ENCODE measurements around the gene DTWD2. TPM values are rescaled to one million over a fixed set of nuclear protein-coding genes. Genes with fewer than 3 reads are reported as not detected.
"Not testable (repeated sequence)": the region's sequence is repeated elsewhere in the genome, so short reads cannot be mapped to it uniquely, and the experiment has no call there.

The DTWD2 gene
- total RNA-seq, 1 donor: 11.6 TPM

GRCh38 chr5:118882666-118883065 is 105.7 kb downstream of the DTWD2 start:
- no peaks in the 10 kb centered on the region for H4K20me1 ChIP-seq (ENCODE audit: insufficient read depth, low read length)
- H3K9me3 ChIP-seq (ENCODE audit: low read depth, low read length): no peaks in the 10 kb centered on the region
- H3K27ac ChIP-seq (ENCODE audit: low read depth, low read length): no peak overlapping the region
- no peak overlapping the region for H3K4me3 ChIP-seq (ENCODE audit: insufficient read depth, low read length)
- TF ChIP-seq CTCF (IDR thresholded peaks at IDR 0.05; ENCODE audit: extremely low read depth, low read depth, low read length): no peak
- no peaks in the 10 kb centered on the region for H3K27me3 ChIP-seq (ENCODE audit: insufficient read depth, low read length)
- DNase-seq (ENCODE audit: insufficient read length, low spot score, missing footprints): no peak
- H3K36me3 ChIP-seq (ENCODE audit: insufficient read depth, low read length): no peaks in the 10 kb centered on the region
- H3K79me2 ChIP-seq (ENCODE audit: insufficient read depth, low read length): no peaks in the 10 kb centered on the region
- H2AFZ ChIP-seq (ENCODE audit: low read length): no peak overlapping the region
- no peak overlapping the region for H3K4me2 ChIP-seq (ENCODE audit: insufficient read depth, low read length)
- no peaks in the 10 kb centered on the region for H3K4me1 ChIP-seq (ENCODE audit: insufficient read depth, low read length)

GRCh38 chr5:118876852-118877251 is 111.5 kb downstream of the DTWD2 start:
- not testable (repeated sequence) for H3K4me3 ChIP-seq (ENCODE audit: insufficient read depth, low read length); H2AFZ ChIP-seq (ENCODE audit: low read length); H3K9me3 ChIP-seq (ENCODE audit: low read depth, low read length); H3K79me2 ChIP-seq (ENCODE audit: insufficient read depth, low read length); H3K4me1 ChIP-seq (ENCODE audit: insufficient read depth, low read length); H3K4me2 ChIP-seq (ENCODE audit: insufficient read depth, low read length); DNase-seq (ENCODE audit: insufficient read length, low spot score, missing footprints); H4K20me1 ChIP-seq (ENCODE audit: insufficient read depth, low read length); H3K27me3 ChIP-seq (ENCODE audit: insufficient read depth, low read length); H3K36me3 ChIP-seq (ENCODE audit: insufficient read depth, low read length); H3K27ac ChIP-seq (ENCODE audit: low read depth, low read length)

- no peaks in the 10 kb centered on the region for H3K36me3 ChIP-seq (ENCODE audit: insufficient read depth, low read length)
- H3K9me3 ChIP-seq (ENCODE audit: low read depth, low read length): peaks cover 2% of the 10 kb centered on the region
- no peak for TF ChIP-seq CTCF (IDR thresholded peaks at IDR 0.05; ENCODE audit: extremely low read depth, low read depth, low read length)
- H3K4me1 ChIP-seq (ENCODE audit: insufficient read depth, low read length): no peaks in the 10 kb centered on the region
- no peak overlapping the region for H3K4me2 ChIP-seq (ENCODE audit: insufficient read depth, low read length)
- no peak for DNase-seq (ENCODE audit: insufficient read length, low spot score, missing footprints)
- no peak overlapping the region for H3K27ac ChIP-seq (ENCODE audit: low read depth, low read length)
- no peaks in the 10 kb centered on the region for H3K27me3 ChIP-seq (ENCODE audit: insufficient read depth, low read length)
- no peak overlapping the region for H3K4me3 ChIP-seq (ENCODE audit: insufficient read depth, low read length)
- H2AFZ ChIP-seq (ENCODE audit: low read length): no peak overlapping the region
- H3K79me2 ChIP-seq (ENCODE audit: insufficient read depth, low read length): no peaks in the 10 kb centered on the region
- H4K20me1 ChIP-seq (ENCODE audit: insufficient read depth, low read length): no peaks in the 10 kb centered on the region
These were observed 113.2 kb downstream of the DTWD2 start for GRCh38 chr5:118875131-118875530.

GRCh38 chr5:118873417-118873816 is 114.9 kb downstream of the DTWD2 start:
- no peak overlapping the region for H3K4me2 ChIP-seq (ENCODE audit: insufficient read depth, low read length)
- no peaks in the 10 kb centered on the region for H3K4me1 ChIP-seq (ENCODE audit: insufficient read depth, low read length)
- no peaks in the 10 kb centered on the region for H3K79me2 ChIP-seq (ENCODE audit: insufficient read depth, low read length)
- no peaks in the 10 kb centered on the region for H4K20me1 ChIP-seq (ENCODE audit: insufficient read depth, low read length)
- no peak for TF ChIP-seq CTCF (IDR thresholded peaks at IDR 0.05; ENCODE audit: extremely low read depth, low read depth, low read length)
- H2AFZ ChIP-seq (ENCODE audit: low read length): no peak overlapping the region
- no peaks in the 10 kb centered on the region for H3K36me3 ChIP-seq (ENCODE audit: insufficient read depth, low read length)
- peaks cover 2% of the 10 kb centered on the region for H3K9me3 ChIP-seq (ENCODE audit: low read depth, low read length)
- H3K27me3 ChIP-seq (ENCODE audit: insufficient read depth, low read length): no peaks in the 10 kb centered on the region
- no peak overlapping the region for H3K4me3 ChIP-seq (ENCODE audit: insufficient read depth, low read length)
- H3K27ac ChIP-seq (ENCODE audit: low read depth, low read length): no peak overlapping the region
- no peak for DNase-seq (ENCODE audit: insufficient read length, low spot score, missing footprints)

Data from osteoblast (primary cell).